GM10248 (cell line): ENCODE measurements around the gene NFKBIA.
"Not testable (repeated sequence)": the region's sequence is repeated elsewhere in the genome, so short reads cannot be mapped to it uniquely, and the experiment has no call there.

Experiments
- CTCF ChIA-PET: fragments of 300-600 bp; sonication (Branson Sonifier 250); formaldehyde crosslinking; extraction: SDS; loops from one replicate; lab custom pipeline; 2021; ENCODE audit warnings: antibody characterized with exemption; lab: Yijun Ruan, JAX
- POLR2A ChIA-PET: fragments of 350-650 bp; sonication (Branson Sonifier 250); formaldehyde crosslinking; extraction: SDS; loops from one replicate; lab custom pipeline; 2020; ENCODE audit warnings: antibody characterized with exemption; lab: Yijun Ruan, JAX
- DNase-seq: peaks from one replicate; pipeline ENCODE4 v3.0.0; 2012; ENCODE audit errors: extremely low spot score
- TF ChIP-seq, protein P1 (sequence below): IDR thresholded peaks from 2 replicates; pipeline ENCODE4 v1.5.1; 2012; ENCODE audit warnings: mild to moderate bottlenecking, low read depth; ENCODE audit errors: extremely low read depth, missing control alignments, control extremely low read depth

Gene NFKBIA, protein sequence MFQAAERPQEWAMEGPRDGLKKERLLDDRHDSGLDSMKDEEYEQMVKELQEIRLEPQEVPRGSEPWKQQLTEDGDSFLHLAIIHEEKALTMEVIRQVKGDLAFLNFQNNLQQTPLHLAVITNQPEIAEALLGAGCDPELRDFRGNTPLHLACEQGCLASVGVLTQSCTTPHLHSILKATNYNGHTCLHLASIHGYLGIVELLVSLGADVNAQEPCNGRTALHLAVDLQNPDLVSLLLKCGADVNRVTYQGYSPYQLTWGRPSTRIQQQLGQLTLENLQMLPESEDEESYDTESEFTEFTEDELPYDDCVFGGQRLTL

DNA sequence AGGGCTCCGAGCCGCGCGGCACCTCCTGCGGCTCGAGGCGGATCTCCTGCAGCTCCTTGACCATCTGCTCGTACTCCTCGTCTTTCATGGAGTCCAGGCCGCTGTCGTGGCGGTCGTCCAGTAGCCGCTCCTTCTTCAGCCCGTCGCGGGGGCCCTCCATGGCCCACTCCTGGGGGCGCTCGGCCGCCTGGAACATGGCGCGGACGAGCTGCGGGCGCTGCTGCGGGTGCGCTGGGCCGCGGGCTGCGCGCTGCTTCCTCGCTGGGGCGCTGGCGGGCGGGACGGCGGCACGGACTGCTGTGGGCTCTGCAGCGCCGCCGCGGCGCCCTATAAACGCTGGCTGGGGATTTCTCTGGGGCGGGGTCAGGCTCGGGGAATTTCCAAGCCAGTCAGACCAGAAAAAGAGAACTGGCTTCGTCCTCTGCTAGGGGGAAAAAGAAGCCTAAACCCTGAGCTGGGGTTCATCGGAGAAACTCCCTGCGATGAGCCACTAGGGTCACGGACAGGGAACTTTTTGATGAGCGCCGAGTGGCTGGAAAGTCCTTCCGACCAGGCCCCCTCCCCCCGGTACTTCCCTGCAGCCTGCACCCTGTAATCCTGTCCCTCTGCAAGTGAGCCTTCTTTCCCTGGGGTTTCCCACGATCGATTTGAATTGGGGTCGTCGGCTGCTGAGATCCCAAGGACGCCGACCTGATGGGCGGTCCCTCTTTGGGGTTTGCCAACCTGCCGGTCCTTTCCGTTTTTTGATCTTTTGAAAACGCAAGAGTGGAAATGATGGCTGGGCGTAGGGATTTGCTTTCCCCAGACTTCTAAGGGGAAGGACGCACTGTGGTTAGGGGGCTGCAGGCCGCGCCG is at the start of gene NFKBIA:
Gene NFKBIA, minus strand, starts transcription at position 301 of the 855 bp plus-strand sequence. Its CDS starts 105 bp downstream, at position 196.
- POLR2A ChIA-PET = interaction anchor here (0.6 to 4.5 kb wide), 45 partner anchors 8 to 898 kb away, joined by 3 to 52 read pairs (median 5); partner anchors contain the start of genes FAM177A1, PPP2R3C, PRORP and PSMA6
- DNase-seq = peak; percentile 88
- CTCF ChIA-PET = interaction anchor here (0.7 to 6.3 kb wide), 27 partner anchors 11 to 279 kb away, joined by 3 to 74 read pairs (median 5); partner anchors contain the start of gene PSMA6
- TF ChIP-seq, protein P1, sequence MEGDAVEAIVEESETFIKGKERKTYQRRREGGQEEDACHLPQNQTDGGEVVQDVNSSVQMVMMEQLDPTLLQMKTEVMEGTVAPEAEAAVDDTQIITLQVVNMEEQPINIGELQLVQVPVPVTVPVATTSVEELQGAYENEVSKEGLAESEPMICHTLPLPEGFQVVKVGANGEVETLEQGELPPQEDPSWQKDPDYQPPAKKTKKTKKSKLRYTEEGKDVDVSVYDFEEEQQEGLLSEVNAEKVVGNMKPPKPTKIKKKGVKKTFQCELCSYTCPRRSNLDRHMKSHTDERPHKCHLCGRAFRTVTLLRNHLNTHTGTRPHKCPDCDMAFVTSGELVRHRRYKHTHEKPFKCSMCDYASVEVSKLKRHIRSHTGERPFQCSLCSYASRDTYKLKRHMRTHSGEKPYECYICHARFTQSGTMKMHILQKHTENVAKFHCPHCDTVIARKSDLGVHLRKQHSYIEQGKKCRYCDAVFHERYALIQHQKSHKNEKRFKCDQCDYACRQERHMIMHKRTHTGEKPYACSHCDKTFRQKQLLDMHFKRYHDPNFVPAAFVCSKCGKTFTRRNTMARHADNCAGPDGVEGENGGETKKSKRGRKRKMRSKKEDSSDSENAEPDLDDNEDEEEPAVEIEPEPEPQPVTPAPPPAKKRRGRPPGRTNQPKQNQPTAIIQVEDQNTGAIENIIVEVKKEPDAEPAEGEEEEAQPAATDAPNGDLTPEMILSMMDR = peak; percentile 47

DNA sequence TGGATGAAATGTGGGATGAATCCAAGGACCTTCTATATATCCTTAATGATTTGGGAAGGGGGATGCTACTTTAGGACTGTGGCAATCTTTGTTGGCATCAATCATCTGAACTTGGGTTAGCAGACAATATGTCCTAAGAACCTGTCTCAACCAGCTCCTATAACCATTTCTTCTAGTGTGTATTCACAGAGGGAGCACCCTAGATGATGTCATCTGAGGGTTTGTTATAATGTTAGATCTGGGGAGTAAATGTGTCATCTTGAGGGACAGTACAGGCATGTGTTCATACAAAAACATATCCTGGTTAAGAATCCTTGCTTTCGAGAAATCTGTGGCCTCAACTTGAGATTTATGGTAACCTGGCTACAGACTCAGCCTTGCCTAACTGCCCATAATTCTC is 41.9 kb upstream of the NFKBIA start:
- POLR2A ChIA-PET = no interaction called here
- CTCF ChIA-PET = interaction anchor here (1.0 kb wide), 1 partner anchor 25 kb away, joined by 3 read pairs; no protein-coding TSS in a partner anchor
- TF ChIP-seq, protein P1 = no peak
- no peak for DNase-seq

DNA sequence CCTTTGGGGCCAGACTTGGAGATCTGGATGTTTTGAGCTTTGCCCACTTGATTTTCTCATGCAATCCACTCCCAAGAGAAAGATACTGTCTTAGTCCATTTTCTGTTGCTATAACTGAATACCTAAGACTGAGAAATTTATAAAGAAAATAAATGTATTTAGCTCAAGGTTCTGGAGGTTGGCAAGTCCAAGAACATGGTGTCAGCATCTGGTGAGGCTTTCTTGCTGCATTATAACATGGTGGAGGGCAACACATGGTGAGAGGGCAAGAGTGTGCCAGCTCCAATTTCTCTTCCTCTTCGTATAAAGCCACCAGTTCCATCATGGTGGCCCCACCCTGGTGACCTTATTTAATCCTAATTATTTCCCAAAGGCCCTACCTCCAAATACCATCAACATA is 39.6 kb upstream of the NFKBIA start:
- DNase-seq = no peak
- TF ChIP-seq, protein P1 = no peak
- CTCF ChIA-PET = interaction anchor here (1.2 kb wide), 1 partner anchor 64 kb away, joined by 3 read pairs; no protein-coding TSS in a partner anchor
- POLR2A ChIA-PET = no interaction called here

- TF ChIP-seq, protein P1 = no peak
- POLR2A ChIA-PET = no interaction called here
- DNase-seq = no peak
- CTCF ChIA-PET = no interaction called here
Observed at GRCh38 chr14:35441160-35441559, 36.6 kb upstream of the NFKBIA start.

GRCh38 chr14:35438910-35439713 is 34.6 kb upstream of the NFKBIA start:
- TF ChIP-seq, protein P1 = peak; percentile 42
- DNase-seq = peak; percentile 32
- CTCF ChIA-PET = interaction anchor here (0.7 to 3.1 kb wide), 11 partner anchors 10 to 379 kb away, joined by 3 to 7 read pairs (median 3); partner anchors contain the start of gene RALGAPA1
- POLR2A ChIA-PET = no interaction called here

GRCh38 chr14:35438492-35438891 is 33.9 kb upstream of the NFKBIA start:
- CTCF ChIA-PET = interaction anchor here (1.2 to 3.1 kb wide), 7 partner anchors 9 to 380 kb away, joined by 3 to 7 read pairs (median 3); no protein-coding TSS in a partner anchor
- POLR2A ChIA-PET, DNase-seq: not testable (repeated sequence)
